ENCODE measurements around the gene KRTCAP2. TPM values are rescaled to one million over a fixed set of nuclear protein-coding genes. Genes with fewer than 3 reads are reported as not detected.

Gene KRTCAP2
- total RNA-seq, 1 donor, result 100 TPM

- TF ChIP-seq CTCF (IDR thresholded peaks at IDR 0.05; ENCODE audit: insufficient read depth, low read length), result no peak
- no peak for DNase-seq (ENCODE audit: low read depth)
- H3K4me3 ChIP-seq (ENCODE audit: low read depth, low read length), result no peak overlapping the region
These were observed 12.0 kb upstream of the KRTCAP2 start for GRCh38 chr1:155184835-155185782.

- DNase-seq (ENCODE audit: low read depth), result no peak
- H3K4me3 ChIP-seq (ENCODE audit: low read depth, low read length), result no peak overlapping the region
- TF ChIP-seq CTCF (IDR thresholded peaks at IDR 0.05; ENCODE audit: insufficient read depth, low read length), result no peak
These were observed 11.3 kb upstream of the KRTCAP2 start for GRCh38 chr1:155184351-155184811.

DNA sequence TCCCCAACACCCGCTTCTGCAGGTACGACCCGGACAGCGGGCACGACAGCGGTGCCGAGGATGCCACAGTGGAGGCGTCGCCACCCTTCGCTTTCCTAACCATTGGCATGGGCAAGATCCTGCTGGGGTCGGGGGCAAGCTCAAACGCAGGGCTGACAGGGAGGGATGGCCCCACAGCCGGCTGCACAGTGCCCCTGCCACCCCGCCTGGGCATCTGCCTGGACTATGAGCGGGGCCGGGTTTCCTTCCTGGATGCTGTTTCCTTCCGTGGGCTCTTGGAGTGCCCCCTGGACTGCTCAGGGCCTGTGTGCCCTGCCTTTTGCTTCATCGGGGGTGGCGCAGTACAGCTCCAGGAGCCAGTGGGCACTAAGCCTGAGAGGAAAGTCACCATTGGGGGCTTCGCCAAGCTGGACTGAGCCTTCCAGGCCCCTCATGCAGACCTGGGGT, 10.7 kb upstream of the KRTCAP2 start:
- TF ChIP-seq CTCF (IDR thresholded peaks at IDR 0.05; ENCODE audit: insufficient read depth, low read length), result no peak
- no peak overlapping the region for H3K4me3 ChIP-seq (ENCODE audit: low read depth, low read length)
- no peak for DNase-seq (ENCODE audit: low read depth)

DNA sequence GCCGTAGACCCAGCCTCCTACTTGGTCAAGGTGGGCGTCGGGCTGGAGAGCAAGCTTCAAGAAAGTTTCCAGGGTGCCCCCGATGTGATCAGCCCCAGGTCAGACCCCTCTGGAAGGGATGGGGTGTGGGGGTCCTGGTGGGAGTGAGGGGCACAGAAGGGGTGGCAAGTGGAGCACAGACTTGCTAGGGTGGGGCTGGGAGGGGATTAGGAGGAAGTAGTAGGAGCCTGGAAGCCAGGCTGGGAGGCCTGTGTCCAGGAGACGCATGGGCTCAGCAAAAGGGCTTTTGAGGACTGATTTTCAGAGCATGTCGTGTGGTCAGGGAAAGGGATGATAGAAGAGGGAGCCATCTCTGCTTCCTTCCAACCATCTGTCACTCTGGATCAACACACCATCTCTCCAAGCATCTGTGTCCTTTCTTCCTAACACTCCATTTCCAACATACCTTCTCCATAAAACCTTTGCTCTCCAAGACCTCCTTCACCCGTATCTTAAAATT, 9.0 kb upstream of the KRTCAP2 start:
- H3K4me3 ChIP-seq (ENCODE audit: low read depth, low read length), result no peak overlapping the region
- no peak for DNase-seq (ENCODE audit: low read depth)
- TF ChIP-seq CTCF (IDR thresholded peaks at IDR 0.05; ENCODE audit: insufficient read depth, low read length), result no peak

GRCh38 chr1:155181371-155182051, 8.4 kb upstream of the KRTCAP2 start:
- no peak for TF ChIP-seq CTCF (IDR thresholded peaks at IDR 0.05; ENCODE audit: insufficient read depth, low read length)
- DNase-seq (ENCODE audit: low read depth), result no peak

GRCh38 chr1:155179112-155180031, 6.3 kb upstream of the KRTCAP2 start:
- no peak for DNase-seq (ENCODE audit: low read depth)
- TF ChIP-seq CTCF (IDR thresholded peaks at IDR 0.05; ENCODE audit: insufficient read depth, low read length), result no peak
- no peak overlapping the region for H3K4me3 ChIP-seq (ENCODE audit: low read depth, low read length)

More at GRCh38 chr1:155181371-155182051, 8.4 kb upstream of the KRTCAP2 start:
- H3K4me3 ChIP-seq (ENCODE audit: low read depth, low read length), result no peak overlapping the region

All from fibroblast of the aortic adventitia (primary cell).